Natural killer cell (primary cell): ENCODE measurements around the gene ST3GAL2. TPM values are rescaled to one million over a fixed set of nuclear protein-coding genes. Genes with fewer than 3 reads are reported as not detected.

Experiments used
- ATAC-seq, 3 donors: fragments of 150-1000 bp in 2 of 3; fragments of 200-7000 bp in 1 of 3; cut with Tn5 transposase; 1 replicate in 1 of 3; 2 replicates in 2 of 3; pipeline ENCODE4 v1.10.0; 2021; ENCODE audit warnings: mild to moderate bottlenecking in 2 of 3, moderate library complexity in 2 of 3
- DNase-seq, 2 donors: peaks; one replicate each; pipeline versions ENCODE4 v3.0.0 to v3.0.0-alpha.2; 2013 to 2021; ENCODE audit warnings: mixed read lengths in 1 of 2
- H3K27ac ChIP-seq: one replicate; pipeline ENCODE4 v1.5.1; 2013; ENCODE audit warnings: mild to moderate bottlenecking, low read length
- H3K27me3 ChIP-seq: one replicate; pipeline ENCODE4 v1.6.1; 2013; ENCODE audit warnings: low read length; ENCODE audit not compliant: control insufficient read depth, insufficient read depth
- H3K36me3 ChIP-seq: one replicate; pipeline ENCODE4 v1.6.1; 2013; ENCODE audit warnings: low read length; ENCODE audit not compliant: control insufficient read depth, insufficient read depth
- H3K4me1 ChIP-seq: one replicate; pipeline ENCODE4 v1.6.1; 2013; ENCODE audit warnings: low read length; ENCODE audit not compliant: control insufficient read depth, insufficient read depth
- H3K4me3 ChIP-seq: one replicate; pipeline ENCODE4 v1.5.1; 2013; ENCODE audit warnings: low read length
- H3K9me3 ChIP-seq: one replicate; pipeline ENCODE4 v1.6.1; 2013; ENCODE audit warnings: low read length; ENCODE audit not compliant: control insufficient read depth, insufficient read depth
- H3K27ac Mint-ChIP-seq, 2 donors: one replicate each; pipeline ENCODE4 v1.8.0; 2022; ENCODE audit warnings: mild to moderate bottlenecking in 2 of 2, mixed read lengths in 2 of 2, moderate library complexity in 1 of 2
- H3K27me3 Mint-ChIP-seq, 2 donors: one replicate each; pipeline ENCODE4 v1.8.0; 2022; ENCODE audit warnings: low read depth in 2 of 2, mixed read lengths in 2 of 2
- H3K36me3 Mint-ChIP-seq: one replicate; pipeline ENCODE4 v1.8.0; 2022; ENCODE audit warnings: mixed read lengths
- H3K4me1 Mint-ChIP-seq, 2 donors: one replicate each; pipeline ENCODE4 v1.8.0; 2022; ENCODE audit warnings: mixed read lengths in 2 of 2
- H3K4me3 Mint-ChIP-seq: one replicate; pipeline ENCODE4 v1.8.0; 2022; ENCODE audit warnings: mild to moderate bottlenecking, moderate library complexity, mixed read lengths
- H3K9me3 Mint-ChIP-seq, 2 donors: one replicate each; pipeline ENCODE4 v1.8.0; 2022; ENCODE audit warnings: mixed read lengths in 2 of 2
- CTCF ChIP-seq: fragments of 200-600 bp; IDR thresholded peaks from one replicate; pipeline ENCODE4 v1.8.0; 2022; ENCODE audit warnings: antibody characterized with exemption
- WGBS: methylation state at CpG from one replicate; pipeline ENCODE4 v1.1.7; 2013; ENCODE audit warnings: missing lambda C conversion rate; ENCODE audit not compliant: insufficient coverage; 5-methylcytosine and 5-hydroxymethylcytosine counted together
- intact Hi-C: fragments of 100-400 bp; cut with micrococcal nuclease; formaldehyde crosslinking; loops from one replicate; pipeline ENCODE4 v1.14.2; 2022
- total RNA-seq, 4 donors: library from RNA; stranded (reverse); fragments of 120-200 nt in 1 of 4; gene quantifications; one replicate each; pipeline versions ENCODE4 v1.2.3 to v1.2.4, GENCODE V29; 2013 to 2022

ST3GAL2 gene
- total RNA-seq, 3 donors from 2014 or later (not counting 1 experiment from before 2014, with no cell fraction given): 25.9 to 39.1 (median 36.9) TPM

DNA sequence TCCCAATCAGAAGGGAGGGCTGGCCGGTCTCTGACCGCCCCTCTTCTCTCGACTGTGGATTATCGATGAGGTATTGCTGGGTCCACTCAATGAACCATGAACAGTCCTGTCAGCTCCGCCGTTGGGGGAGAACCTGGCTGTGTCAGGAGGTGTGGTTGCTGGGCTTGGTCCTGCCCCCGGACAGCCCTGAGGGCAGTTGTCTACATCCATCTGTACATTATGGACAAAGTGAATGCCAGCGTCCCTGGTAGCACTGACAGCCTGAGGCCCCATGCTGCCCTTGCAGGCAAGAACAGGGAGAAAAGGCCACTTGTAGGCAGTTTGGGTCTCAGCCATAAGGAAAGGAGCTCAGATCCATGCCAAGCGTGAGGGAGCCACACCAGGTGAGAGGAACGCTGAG is 38.9 kb downstream of the ST3GAL2 start:
- Mint-ChIP-seq H3K4me3 (no peak overlapping the region), H3K4me1 (peaks cover 27 to 30% of the 10 kb centered on the region in 2 donors), H3K27me3 (no peaks in the 10 kb centered on the region), H3K27ac (no peak overlapping the region), H3K36me3 (no peaks in the 10 kb centered on the region), H3K9me3 (no peaks in the 10 kb centered on the region)
- Histone ChIP-seq H3K9me3 (no peaks in the 10 kb centered on the region), H3K4me1 (peaks cover 21% of the 10 kb centered on the region), H3K4me3 (no peak overlapping the region), H3K27me3 (no peaks in the 10 kb centered on the region), H3K27ac (no peak overlapping the region), H3K36me3 (peaks cover 12% of the 10 kb centered on the region)
- TF ChIP-seq CTCF: no peak
- WGBS: 94% methylated on average over 10 of the region's 10 CpGs
- intact Hi-C loops: loop anchor here (5.0 kb wide), 3 partner anchors 37 to 122 kb away; partner anchors contain the start of genes COG4, FCSK, SF3B3 and ST3GAL2
- no peak for DNase-seq
- no peak for ATAC-seq

- peaks cover 21 to 25% of the 10 kb centered on the region in 2 donors for H3K4me1 Mint-ChIP-seq
- Histone ChIP-seq H3K4me1 (peaks cover 16% of the 10 kb centered on the region), H3K27me3 (no peaks in the 10 kb centered on the region), H3K4me3 (no peak overlapping the region), H3K9me3 (no peaks in the 10 kb centered on the region), H3K36me3 (peaks cover 17% of the 10 kb centered on the region), H3K27ac (no peak overlapping the region)
- no peaks in the 10 kb centered on the region for H3K27me3 Mint-ChIP-seq
- H3K36me3 Mint-ChIP-seq: no peaks in the 10 kb centered on the region
- H3K27ac Mint-ChIP-seq: no peak overlapping the region
- H3K9me3 Mint-ChIP-seq: no peaks in the 10 kb centered on the region
- 95% methylated on average over 8 of the region's 8 CpGs for WGBS
- no peak overlapping the region for H3K4me3 Mint-ChIP-seq
- no peak for ATAC-seq
- intact Hi-C loops: no loop called here
- no peak for DNase-seq
- no peak for TF ChIP-seq CTCF
Observed at GRCh38 chr16:70399381-70399780, 39.5 kb downstream of the ST3GAL2 start.

DNA sequence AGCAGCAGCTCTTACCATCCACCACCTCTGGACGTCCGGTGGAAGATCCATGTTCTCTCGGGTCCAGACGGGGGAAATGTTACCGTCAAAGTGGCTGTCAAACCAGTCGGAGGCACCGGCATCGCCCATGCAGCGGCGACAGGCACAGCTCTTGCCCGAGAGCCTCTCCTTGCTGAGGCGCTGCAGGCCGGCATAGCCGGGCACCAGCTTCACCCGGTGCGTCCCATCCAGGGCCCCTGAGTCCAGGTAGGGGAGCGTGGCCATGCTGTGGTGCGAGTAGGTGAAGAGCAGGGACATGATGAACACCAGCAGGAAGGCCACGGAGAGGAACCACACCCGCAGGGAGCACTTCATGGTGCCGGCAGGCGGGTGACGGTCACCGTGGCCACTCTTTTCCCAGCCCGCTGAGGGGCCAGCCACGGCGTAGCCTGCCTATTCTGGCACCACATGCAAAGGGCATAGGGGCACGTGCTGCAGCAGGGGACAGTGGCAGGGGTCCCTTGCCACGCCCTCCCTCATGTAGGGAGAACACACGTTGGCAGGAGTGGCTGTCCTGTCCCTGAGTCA is 40.6 kb downstream of the ST3GAL2 start:
- no peak for TF ChIP-seq CTCF
- WGBS: 97% methylated on average over 30 of the region's 30 CpGs

More for the DNA sequence above, 40.6 kb downstream of the ST3GAL2 start:
- intact Hi-C loops: no loop called here
- Mint-ChIP-seq H3K27ac (no peak overlapping the region), H3K9me3 (no peaks in the 10 kb centered on the region), H3K36me3 (no peaks in the 10 kb centered on the region), H3K4me3 (no peak overlapping the region), H3K27me3 (no peaks in the 10 kb centered on the region), H3K4me1 (peaks cover 14 to 15% of the 10 kb centered on the region in 2 donors)
- H3K27me3 ChIP-seq: no peaks in the 10 kb centered on the region
- DNase-seq: no peak
- H3K36me3 ChIP-seq: peaks cover 23% of the 10 kb centered on the region
- H3K4me1 ChIP-seq: peaks cover 4% of the 10 kb centered on the region
- no peaks in the 10 kb centered on the region for H3K9me3 ChIP-seq
- H3K4me3 ChIP-seq: no peak overlapping the region
- no peak for ATAC-seq
- no peak overlapping the region for H3K27ac ChIP-seq
